Subcutaneous adipose tissue (tissue), 4 donors: ENCODE results near the gene DAPK1. TPM values are rescaled to one million over a fixed set of nuclear protein-coding genes. Genes with fewer than 3 reads are reported as not detected.

ENCODE experiments used
- total RNA-seq, 4 donors: library from RNA; depleted of rRNA; stranded (reverse); fragments of >200 nt; gene quantifications; one replicate each; pipeline ENCODE4 v1.1.0, GENCODE V29; 2016
- TF ChIP-seq, protein P1 (sequence below): fragments of 450-650 bp; IDR thresholded peaks from one replicate; pipeline ENCODE4 v1.5.1; 2016; ENCODE audit warnings: low read depth, mild to moderate bottlenecking, control low read depth, antibody characterized with exemption, moderate library complexity

DAPK1 gene
- total RNA-seq, 4 donors from 2014 or later, result 29.5 to 63.2 (median 43.4) TPM

DNA sequence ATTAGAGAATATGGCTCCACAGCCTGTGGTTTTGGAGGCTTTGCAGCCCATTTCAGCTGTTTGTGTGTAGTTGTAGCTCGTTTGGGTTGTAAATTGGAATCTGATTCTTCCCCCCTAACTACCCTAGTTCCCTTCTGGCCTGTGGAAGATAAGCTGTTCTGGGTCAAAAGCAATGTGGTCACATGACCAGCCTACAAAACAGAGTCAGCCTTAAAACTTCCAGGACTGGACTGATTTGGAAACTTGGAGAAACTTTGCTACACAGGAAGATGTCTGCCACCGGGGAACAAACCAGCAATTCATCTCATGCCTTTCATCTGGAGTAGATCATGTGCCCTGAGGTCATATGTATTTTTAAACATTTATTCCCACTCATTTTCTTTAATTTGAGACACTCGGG lies 83.8 kb downstream of the DAPK1 start:
- TF ChIP-seq, protein P1, sequence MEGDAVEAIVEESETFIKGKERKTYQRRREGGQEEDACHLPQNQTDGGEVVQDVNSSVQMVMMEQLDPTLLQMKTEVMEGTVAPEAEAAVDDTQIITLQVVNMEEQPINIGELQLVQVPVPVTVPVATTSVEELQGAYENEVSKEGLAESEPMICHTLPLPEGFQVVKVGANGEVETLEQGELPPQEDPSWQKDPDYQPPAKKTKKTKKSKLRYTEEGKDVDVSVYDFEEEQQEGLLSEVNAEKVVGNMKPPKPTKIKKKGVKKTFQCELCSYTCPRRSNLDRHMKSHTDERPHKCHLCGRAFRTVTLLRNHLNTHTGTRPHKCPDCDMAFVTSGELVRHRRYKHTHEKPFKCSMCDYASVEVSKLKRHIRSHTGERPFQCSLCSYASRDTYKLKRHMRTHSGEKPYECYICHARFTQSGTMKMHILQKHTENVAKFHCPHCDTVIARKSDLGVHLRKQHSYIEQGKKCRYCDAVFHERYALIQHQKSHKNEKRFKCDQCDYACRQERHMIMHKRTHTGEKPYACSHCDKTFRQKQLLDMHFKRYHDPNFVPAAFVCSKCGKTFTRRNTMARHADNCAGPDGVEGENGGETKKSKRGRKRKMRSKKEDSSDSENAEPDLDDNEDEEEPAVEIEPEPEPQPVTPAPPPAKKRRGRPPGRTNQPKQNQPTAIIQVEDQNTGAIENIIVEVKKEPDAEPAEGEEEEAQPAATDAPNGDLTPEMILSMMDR, result no peak

DNA sequence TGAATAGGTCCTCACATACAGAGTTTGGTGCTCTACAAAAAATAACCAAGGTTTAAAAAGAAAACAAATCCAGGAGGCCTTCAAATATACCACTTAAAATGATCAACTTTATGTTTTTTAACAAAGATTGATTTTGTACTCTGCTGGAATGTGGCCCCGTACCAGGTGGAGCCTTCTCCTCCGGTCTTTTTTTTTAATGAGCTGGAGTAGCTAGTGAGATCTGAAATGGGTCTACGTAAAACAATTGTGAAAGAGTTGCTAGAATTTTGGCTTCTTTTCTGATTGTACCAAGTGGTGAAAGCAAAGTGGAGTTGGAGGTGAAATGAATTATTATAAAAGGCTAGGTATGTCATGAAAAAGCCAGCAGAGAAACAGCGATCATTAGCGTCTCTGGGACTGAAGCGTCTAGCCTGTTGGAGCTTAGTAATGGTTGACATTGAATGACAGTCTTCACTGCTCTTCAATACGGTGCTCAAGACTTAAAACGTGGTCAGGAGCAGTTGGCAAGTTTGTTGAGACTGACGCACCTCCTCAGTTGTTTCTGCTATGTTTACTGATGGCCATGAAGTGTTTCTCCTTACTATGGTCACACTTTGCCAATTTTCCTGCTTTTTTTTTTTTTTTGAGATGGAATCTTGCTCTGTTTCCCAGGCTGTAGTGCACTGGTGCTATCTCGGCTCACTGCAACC lies 84.4 kb downstream of the DAPK1 start:
- TF ChIP-seq, protein P1, result no peak

DNA sequence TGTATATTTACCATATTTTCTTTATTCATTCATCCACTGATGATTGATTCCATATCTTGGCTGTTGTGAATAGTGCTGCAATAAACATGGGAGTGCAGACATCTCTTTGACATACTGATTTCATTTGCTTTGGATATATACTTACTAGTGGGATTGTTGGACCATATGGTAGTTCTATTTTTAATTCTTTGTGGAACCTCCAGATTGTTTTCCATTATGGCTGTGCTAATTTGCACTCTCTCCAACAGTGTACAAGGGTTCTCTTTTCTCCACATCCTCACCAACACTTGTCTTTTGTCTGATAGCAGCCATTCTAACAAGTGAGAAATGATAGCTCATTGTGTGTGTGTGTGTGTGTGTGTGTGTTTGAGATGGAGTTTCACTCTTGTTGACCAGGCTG lies 86.7 kb downstream of the DAPK1 start:
- TF ChIP-seq, protein P1, result no peak

DNA sequence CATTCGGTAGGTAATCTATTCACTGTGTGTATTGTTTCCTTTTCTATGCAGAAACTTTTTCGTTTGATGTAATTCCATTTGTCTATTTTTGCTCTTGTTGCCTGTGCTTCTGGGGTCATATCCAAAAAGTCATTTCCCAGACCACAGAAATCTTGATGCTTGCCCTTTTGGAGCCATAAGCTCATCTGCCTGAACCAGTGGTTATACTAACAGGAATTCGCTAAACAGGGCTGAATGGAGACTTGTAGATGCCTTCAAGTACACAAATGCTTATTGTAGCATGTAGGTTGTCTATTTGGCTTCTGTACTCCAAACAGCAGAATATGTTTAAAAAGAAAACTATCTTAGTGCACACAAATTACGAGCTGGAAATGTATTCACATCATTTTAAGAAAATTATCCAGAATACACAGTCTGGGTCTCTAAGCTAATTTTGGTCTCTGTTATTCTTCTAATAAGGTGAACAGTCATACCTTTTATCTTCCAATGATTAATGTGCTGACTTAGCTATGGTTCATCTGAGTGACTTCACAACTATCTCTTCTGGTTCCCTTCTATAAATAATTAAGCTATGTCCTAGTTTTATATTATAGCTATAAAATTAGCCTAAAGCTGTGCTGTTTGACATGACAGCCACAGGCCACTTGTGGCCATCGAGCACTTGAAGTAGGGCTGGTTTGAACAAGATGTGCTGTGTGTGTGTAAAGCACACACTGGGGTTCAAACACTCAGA lies 87.6 kb downstream of the DAPK1 start:
- TF ChIP-seq, protein P1, result no peak

DNA sequence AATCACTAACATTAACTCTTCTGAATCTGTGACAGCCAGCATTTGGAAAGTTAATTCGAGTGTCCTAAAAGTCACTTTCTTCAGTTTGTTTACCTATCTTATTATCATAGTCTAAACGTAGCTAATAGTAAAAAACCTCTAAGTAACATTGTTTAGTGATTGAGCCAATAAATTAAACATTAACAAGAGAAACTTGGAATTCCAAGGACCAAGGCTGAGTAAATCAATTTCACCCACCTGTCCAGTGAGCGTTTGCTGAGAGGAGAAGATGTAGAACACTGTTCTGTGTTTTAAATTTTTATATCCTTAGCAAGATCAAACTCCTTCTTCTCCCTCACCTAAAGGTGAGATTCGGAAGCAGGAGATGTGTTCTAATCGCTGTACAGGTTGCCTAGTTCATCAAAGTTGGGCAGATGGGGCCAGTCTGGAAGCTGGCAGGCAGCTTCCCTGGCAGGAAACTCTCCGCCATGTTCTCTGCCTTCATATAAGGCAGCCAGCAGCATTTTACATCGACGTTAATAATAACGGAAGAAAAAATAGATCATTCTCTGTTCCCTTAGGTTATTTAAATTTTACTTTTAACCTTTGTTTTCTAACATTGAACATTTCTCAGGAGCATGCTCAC lies 89.2 kb downstream of the DAPK1 start:
- TF ChIP-seq, protein P1, result no peak

DNA sequence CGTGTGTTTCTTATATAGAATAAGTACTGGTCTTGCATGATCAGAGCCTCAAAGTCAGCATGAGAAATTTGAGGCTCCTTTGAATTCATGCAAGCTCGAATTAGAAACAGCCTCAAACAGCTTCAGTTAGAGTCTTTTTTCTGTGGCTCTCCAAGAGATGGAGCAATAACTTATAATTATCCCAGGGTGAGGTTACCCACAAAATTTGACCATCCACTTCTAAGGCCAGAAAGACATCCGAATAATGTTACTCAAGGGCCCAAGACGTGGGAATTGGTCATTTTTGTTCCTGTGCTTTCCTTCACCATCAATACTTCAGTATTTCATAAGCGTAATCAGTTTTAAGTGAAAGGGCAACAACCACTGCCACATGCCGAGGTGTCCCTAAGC lies 89.7 kb downstream of the DAPK1 start:
- TF ChIP-seq, protein P1, result no peak

DNA sequence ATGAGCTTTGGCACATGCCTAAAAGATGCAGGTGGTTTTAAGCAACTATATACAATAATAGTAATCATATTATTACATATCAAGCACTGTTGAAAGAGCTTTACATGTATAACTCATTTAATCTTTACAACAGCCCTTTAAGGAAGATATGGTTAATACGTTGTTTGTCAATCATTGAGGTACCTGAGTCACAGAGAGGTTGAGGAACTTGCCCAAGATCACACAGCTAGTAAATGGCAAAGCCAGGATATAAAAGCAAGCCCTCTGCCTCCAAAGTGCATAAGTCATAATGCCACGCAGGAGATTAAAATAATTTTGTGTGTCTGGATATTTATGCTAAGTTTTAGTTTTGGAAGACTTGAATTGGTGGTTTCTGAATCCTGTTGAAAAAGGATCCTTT lies 90.2 kb downstream of the DAPK1 start:
- TF ChIP-seq, protein P1, result no peak
